B cell (primary cell): ENCODE data around the gene IL25. TPM values are rescaled to one million over a fixed set of nuclear protein-coding genes. Genes with fewer than 3 reads are reported as not detected.

Experiments used
- ATAC-seq: fragments of 200-7000 bp; cut with Tn5 transposase; one replicate; pipeline ENCODE4 v1.10.0; 2021; ENCODE audit warnings: low read depth, mild to moderate bottlenecking, moderate number of reproducible peaks, moderate library complexity
- CTCF ChIA-PET: fragments of 350-600 bp; sonication (Branson Sonifier 250); formaldehyde crosslinking; loops from one replicate; lab custom pipeline; 2021; ENCODE audit warnings: antibody characterized with exemption, inconsistent platforms; lab: Charles Lee
- POLR2A ChIA-PET: fragments of 350-600 bp; sonication (Branson Sonifier 250); formaldehyde crosslinking; loops from one replicate; lab custom pipeline; 2021; ENCODE audit warnings: antibody characterized with exemption; lab: Charles Lee
- DNase-seq: peaks from one replicate; pipeline ENCODE4 v3.0.0; 2013
- H2AFZ ChIP-seq: 2 replicates; pipeline ENCODE4 v1.6.1; 2012; ENCODE audit warnings: mild to moderate bottlenecking, low read depth, low read length; ENCODE audit not compliant: insufficient read depth, poor library complexity, severe bottlenecking
- H3K27ac ChIP-seq, 2 donors: 1 replicate in 1 of 2; 2 replicates in 1 of 2; pipeline ENCODE4 v1.5.1; 2012 to 2013; ENCODE audit warnings: low read length in 2 of 2, mild to moderate bottlenecking in 2 of 2, moderate library complexity in 1 of 2
- H3K27me3 ChIP-seq, 4 experiments: fragments of 200-600 bp in 1 of 4; sonication (generic) in 1 of 4; replicated peaks in 1 of 4; 1 replicate in 2 of 4; 2 replicates in 2 of 4; pipeline versions ENCODE4 v1.6.1 to v1.7.0; 2013 to 2016; ENCODE audit warnings: low read length in 3 of 4, mild to moderate bottlenecking in 2 of 4, mixed read lengths in 1 of 4, moderate library complexity in 1 of 4; ENCODE audit not compliant: insufficient read depth in 4 of 4, control insufficient read depth in 3 of 4; ENCODE audit errors: control extremely low read depth in 1 of 4
- H3K36me3 ChIP-seq, 2 experiments: replicated peaks in 1 of 2; 1 replicate in 1 of 2; 2 replicates in 1 of 2; pipeline versions ENCODE4 v1.6.1 to v1.7.1; 2013; ENCODE audit warnings: low read length in 1 of 2; ENCODE audit not compliant: insufficient read depth in 2 of 2, control insufficient read depth in 1 of 2; ENCODE audit errors: control extremely low read depth in 1 of 2, extremely low read depth in 1 of 2
- H3K4me1 ChIP-seq, 2 donors: fragments of 200-600 bp in 1 of 2; sonication (generic) in 1 of 2; 1 replicate in 1 of 2; 2 replicates in 1 of 2; pipeline versions ENCODE4 v1.5.1 to v1.6.1; 2013 to 2017; ENCODE audit warnings: low read length in 2 of 2; ENCODE audit not compliant: control insufficient read depth in 2 of 2, insufficient read depth in 2 of 2
- H3K4me2 ChIP-seq: replicated peaks from 2 replicates; pipeline ENCODE3; 2012; ENCODE audit warnings: mild to moderate bottlenecking, low read depth, low read length; ENCODE audit not compliant: poor library complexity, severe bottlenecking
- H3K4me3 ChIP-seq, 5 experiments: fragments of 200-600 bp in 1 of 5; sonication (generic) in 1 of 5; 1 replicate in 3 of 5; 2 replicates in 2 of 5; pipeline versions ENCODE4 v1.5.1 to v1.7.0; 2011 to 2016; ENCODE audit warnings: low read length in 4 of 5, mild to moderate bottlenecking in 4 of 5, low read depth in 2 of 5, control low read depth in 1 of 5, moderate library complexity in 1 of 5; ENCODE audit not compliant: insufficient read depth in 1 of 5; ENCODE audit errors: control extremely low read depth in 1 of 5, extremely low read depth in 1 of 5
- H3K79me2 ChIP-seq: fragments of 200-600 bp; sonication (generic); one replicate; pipeline ENCODE4 v1.6.0; 2016; ENCODE audit warnings: low read length; ENCODE audit not compliant: control insufficient read depth, insufficient read depth
- H3K9ac ChIP-seq: fragments of 200-600 bp; sonication (generic); 2 replicates; pipeline ENCODE4 v1.6.1; 2017; ENCODE audit warnings: mild to moderate bottlenecking, low read length, moderate library complexity
- H3K9me3 ChIP-seq, 3 donors: one replicate each; pipeline versions ENCODE4 v1.6.1 to v1.7.1; 2013; ENCODE audit warnings: low read length in 2 of 3; ENCODE audit not compliant: control insufficient read depth in 2 of 3, insufficient read depth in 1 of 3; ENCODE audit errors: control extremely low read depth in 1 of 3
- H4K20me1 ChIP-seq: 2 replicates; pipeline ENCODE4 v1.6.0; 2012; ENCODE audit warnings: mild to moderate bottlenecking, low read length; ENCODE audit not compliant: insufficient read depth, control insufficient read depth, poor library complexity, severe bottlenecking
- H3K27ac Mint-ChIP-seq: one replicate; pipeline ENCODE4 v1.8.0; 2021; ENCODE audit warnings: mixed read lengths
- H3K27me3 Mint-ChIP-seq: one replicate; pipeline ENCODE4 v1.8.0; 2021; ENCODE audit warnings: mixed read lengths
- H3K4me1 Mint-ChIP-seq: one replicate; pipeline ENCODE4 v1.8.0; 2021; ENCODE audit warnings: mixed read lengths
- H3K4me3 Mint-ChIP-seq: one replicate; pipeline ENCODE4 v1.8.0; 2021; ENCODE audit warnings: mixed read lengths
- H3K9me3 Mint-ChIP-seq: one replicate; pipeline ENCODE4 v1.8.0; 2022; ENCODE audit warnings: mixed read lengths; ENCODE audit not compliant: insufficient read depth
- EZH2 ChIP-seq: IDR thresholded peaks from 2 replicates; pipeline ENCODE4 v1.6.1; 2012; ENCODE audit warnings: borderline replicate concordance, low read depth, mild to moderate bottlenecking, moderate library complexity, low read length; ENCODE audit not compliant: insufficient read depth, poor library complexity, severe bottlenecking
- WGBS: methylation state at CpG from one replicate; pipeline ENCODE4 v1.1.5; 2013; ENCODE audit warnings: missing lambda C conversion rate; ENCODE audit not compliant: insufficient coverage; 5-methylcytosine and 5-hydroxymethylcytosine counted together
- intact Hi-C: fragments of 100-400 bp; cut with micrococcal nuclease; formaldehyde crosslinking; loops from one replicate; pipeline ENCODE4 v1.10.0; 2022
- polyA plus RNA-seq: library from polyadenylated mRNA; depleted of rRNA; stranded (reverse); fragments of >200 nt; gene quantifications from 2 replicates; pipeline ENCODE4 v1.2.3, GENCODE V29; 2012
- total RNA-seq, 2 donors: library from RNA; stranded (reverse); fragments of 120-200 nt in 1 of 2; gene quantifications; 1 replicate in 1 of 2; 2 replicates in 1 of 2; pipeline versions ENCODE4 v1.2.3 to v1.2.4, GENCODE V29; 2013 to 2022
- TF ChIP-seq, protein P1 (sequence below): fragments of 200-600 bp; IDR thresholded peaks from one replicate; pipeline ENCODE4 v1.8.0; 2022; ENCODE audit warnings: antibody characterized with exemption, mild to moderate bottlenecking

IL25 gene
- total and polyA plus RNA-seq, 2 donors (not counting 1 experiment from before 2014, with no cell fraction given): not detected

DNA sequence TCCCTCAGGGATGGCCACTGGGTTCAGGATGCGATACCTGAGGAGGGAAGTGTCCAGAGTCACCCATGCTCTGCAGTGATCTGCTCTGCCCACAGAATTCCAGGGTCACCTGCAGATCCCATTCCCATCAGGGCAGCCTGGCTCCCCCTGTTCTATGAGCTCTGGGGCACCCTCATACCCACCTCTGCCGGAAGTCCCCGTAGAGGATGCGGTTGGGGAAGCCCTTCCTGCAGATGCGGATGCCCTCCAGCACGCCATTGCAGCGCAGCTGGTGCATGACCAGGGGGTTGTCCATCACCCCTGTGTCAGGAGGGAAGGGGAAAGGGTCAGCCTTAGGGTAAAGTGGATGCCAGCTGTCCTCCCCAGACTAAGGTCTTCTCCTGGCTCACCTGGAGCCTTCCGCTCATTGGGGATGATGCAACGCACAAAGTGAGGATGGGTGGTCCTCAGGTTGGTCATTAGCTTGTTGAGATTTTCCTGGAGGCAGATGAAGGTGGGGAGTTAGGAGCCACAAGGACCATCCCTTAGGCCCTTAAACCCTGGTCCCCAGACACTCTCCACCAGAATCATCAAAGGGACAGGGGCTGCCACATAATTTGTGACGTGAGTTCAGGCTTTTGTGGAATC, 24.3 kb downstream of the IL25 start:
- H4K20me1 ChIP-seq: no peaks in the 10 kb centered on the region
- H3K9me3 Mint-ChIP-seq: no peaks in the 10 kb centered on the region
- no peaks in the 10 kb centered on the region for H3K36me3 ChIP-seq
- no peak for DNase-seq
- no peaks in the 10 kb centered on the region for H3K9me3 ChIP-seq
- no peak overlapping the region for H3K27ac Mint-ChIP-seq
- H3K27me3 ChIP-seq: peaks cover 0 to 2% (median 0%) of the 10 kb centered on the region in 4 experiments
- no peaks in the 10 kb centered on the region for H3K79me2 ChIP-seq
- H3K27ac ChIP-seq: no peak overlapping the region
- peaks cover 34% of the 10 kb centered on the region for H3K27me3 Mint-ChIP-seq
- no peak overlapping the region for H3K4me3 ChIP-seq
- H3K4me1 ChIP-seq: no peaks in the 10 kb centered on the region
- WGBS: 98% methylated on average over 7 of the region's 10 CpGs
- intact Hi-C loops: no loop called here
- H2AFZ ChIP-seq: no peak overlapping the region
- H3K4me2 ChIP-seq: no peak overlapping the region
- no peak overlapping the region for H3K4me3 Mint-ChIP-seq
- ChIA-PET CTCF (interaction anchor here (0.8 kb wide), 1 partner anchor 143 kb away, joined by 3 read pairs; no protein-coding TSS in a partner anchor), POLR2A (no interaction called here)
- H3K9ac ChIP-seq: no peak overlapping the region
- no peak for ATAC-seq
- H3K4me1 Mint-ChIP-seq: no peaks in the 10 kb centered on the region
- TF ChIP-seq, protein P1, sequence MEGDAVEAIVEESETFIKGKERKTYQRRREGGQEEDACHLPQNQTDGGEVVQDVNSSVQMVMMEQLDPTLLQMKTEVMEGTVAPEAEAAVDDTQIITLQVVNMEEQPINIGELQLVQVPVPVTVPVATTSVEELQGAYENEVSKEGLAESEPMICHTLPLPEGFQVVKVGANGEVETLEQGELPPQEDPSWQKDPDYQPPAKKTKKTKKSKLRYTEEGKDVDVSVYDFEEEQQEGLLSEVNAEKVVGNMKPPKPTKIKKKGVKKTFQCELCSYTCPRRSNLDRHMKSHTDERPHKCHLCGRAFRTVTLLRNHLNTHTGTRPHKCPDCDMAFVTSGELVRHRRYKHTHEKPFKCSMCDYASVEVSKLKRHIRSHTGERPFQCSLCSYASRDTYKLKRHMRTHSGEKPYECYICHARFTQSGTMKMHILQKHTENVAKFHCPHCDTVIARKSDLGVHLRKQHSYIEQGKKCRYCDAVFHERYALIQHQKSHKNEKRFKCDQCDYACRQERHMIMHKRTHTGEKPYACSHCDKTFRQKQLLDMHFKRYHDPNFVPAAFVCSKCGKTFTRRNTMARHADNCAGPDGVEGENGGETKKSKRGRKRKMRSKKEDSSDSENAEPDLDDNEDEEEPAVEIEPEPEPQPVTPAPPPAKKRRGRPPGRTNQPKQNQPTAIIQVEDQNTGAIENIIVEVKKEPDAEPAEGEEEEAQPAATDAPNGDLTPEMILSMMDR: no peak
- TF ChIP-seq EZH2: no peak

DNA sequence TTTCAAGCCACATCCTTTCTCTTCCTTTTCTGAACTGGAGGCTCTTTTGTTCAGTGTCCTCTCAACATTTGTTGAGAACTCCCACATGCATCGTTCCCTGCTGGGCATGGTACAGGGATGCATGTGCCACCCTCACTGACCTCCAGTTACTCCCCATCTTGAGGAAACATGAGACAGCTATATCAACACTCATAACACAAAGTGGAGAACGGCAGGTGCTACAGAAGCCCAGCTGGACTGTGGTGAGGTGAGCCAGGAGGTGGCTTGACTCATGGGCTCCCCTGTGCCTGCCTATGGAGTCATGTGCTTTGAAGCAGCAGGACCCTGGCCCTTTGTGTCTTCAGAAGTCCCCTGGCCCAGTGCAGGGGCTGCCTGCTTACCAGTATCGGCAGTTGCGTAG, 25.7 kb downstream of the IL25 start:
- H3K9ac ChIP-seq: no peak overlapping the region
- no peak overlapping the region for H2AFZ ChIP-seq
- intact Hi-C loops: no loop called here
- H3K4me1 ChIP-seq: no peaks in the 10 kb centered on the region
- H3K79me2 ChIP-seq: no peaks in the 10 kb centered on the region
- peaks cover 0 to 5% (median 0%) of the 10 kb centered on the region in 4 experiments for H3K27me3 ChIP-seq
- no peak overlapping the region for H3K4me2 ChIP-seq
- 93% methylated on average over 3 of the region's 4 CpGs for WGBS
- TF ChIP-seq, protein P1: no peak
- TF ChIP-seq EZH2: no peak
- Mint-ChIP-seq H3K9me3 (no peaks in the 10 kb centered on the region), H3K4me3 (no peak overlapping the region), H3K27me3 (peaks cover 34% of the 10 kb centered on the region), H3K4me1 (no peaks in the 10 kb centered on the region), H3K27ac (no peak overlapping the region)
- H4K20me1 ChIP-seq: no peaks in the 10 kb centered on the region
- no peak for ATAC-seq
- no peak overlapping the region for H3K4me3 ChIP-seq
- H3K9me3 ChIP-seq: no peaks in the 10 kb centered on the region
- no peak overlapping the region for H3K27ac ChIP-seq
- POLR2A ChIA-PET: no interaction called here
- H3K36me3 ChIP-seq: no peaks in the 10 kb centered on the region
- no peak for DNase-seq
- CTCF ChIA-PET: no interaction called here
